GM19397 (cell line): Measurements from ENCODE around the gene CD38.
"Not testable (repeated sequence)": the region's sequence is repeated elsewhere in the genome, so short reads cannot be mapped to it uniquely, and the experiment has no call there.

Source experiments
- ATAC-seq: cut with Tn5 transposase; IDR thresholded peaks from one replicate; pipeline ENCODE4 v1.9.1; 2021; ENCODE audit warnings: mild to moderate bottlenecking, moderate library complexity; ENCODE audit not compliant: unreplicated experiment

The CD38 gene

GRCh38 chr4:15861198-15861597 lies 83.1 kb downstream of the CD38 start:
- not testable (repeated sequence) for ATAC-seq

- no peak for ATAC-seq
Observed at GRCh38 chr4:15864651-15865566, 86.8 kb downstream of the CD38 start.

- ATAC-seq = no peak
Observed at GRCh38 chr4:15868111-15868510, 90.0 kb downstream of the CD38 start.

GRCh38 chr4:15868826-15869413 lies 90.8 kb downstream of the CD38 start:
- ATAC-seq = no peak

- ATAC-seq = no peak
Observed at GRCh38 chr4:15870079-15870478, 92.0 kb downstream of the CD38 start.

GRCh38 chr4:15870921-15871664 lies 93.0 kb downstream of the CD38 start:
- ATAC-seq = no peak

- ATAC-seq = no peak
Observed at GRCh38 chr4:15873117-15873516, 95.0 kb downstream of the CD38 start.

GRCh38 chr4:15874671-15875070 lies 96.5 kb downstream of the CD38 start:
- ATAC-seq = no peak

- ATAC-seq = no peak
Observed at GRCh38 chr4:15875663-15876460, 97.7 kb downstream of the CD38 start.

- ATAC-seq = no peak
Observed at GRCh38 chr4:15878011-15878410, 99.9 kb downstream of the CD38 start.

- ATAC-seq = no peak
Observed at GRCh38 chr4:15881820-15882219, 103.7 kb downstream of the CD38 start.

- ATAC-seq = peak; percentile 97
Observed at GRCh38 chr4:15882675-15883086, 104.6 kb downstream of the CD38 start.

- no peak for ATAC-seq
Observed at GRCh38 chr4:15883610-15884243, 105.6 kb downstream of the CD38 start.

GRCh38 chr4:15884666-15885065 lies 106.5 kb downstream of the CD38 start:
- no peak for ATAC-seq

- ATAC-seq = no peak
Observed at GRCh38 chr4:15885422-15885821, 107.3 kb downstream of the CD38 start.

GRCh38 chr4:15888515-15888914 lies 110.4 kb downstream of the CD38 start:
- ATAC-seq = no peak

GRCh38 chr4:15890246-15890829 lies 112.2 kb downstream of the CD38 start:
- no peak for ATAC-seq

- peak; percentile 76 for ATAC-seq
Observed at GRCh38 chr4:15891312-15891711, 113.2 kb downstream of the CD38 start.

- ATAC-seq = no peak
Observed at GRCh38 chr4:15893962-15894361, 115.8 kb downstream of the CD38 start.

- ATAC-seq = no peak
Observed at GRCh38 chr4:15894393-15894792, 116.3 kb downstream of the CD38 start.
